HG02642 (cell line): Measurements from ENCODE around the gene ARHGEF17.

ENCODE experiments used
- ATAC-seq: cut with Tn5 transposase; IDR thresholded peaks from one replicate; pipeline ENCODE4 v1.9.1; 2021; ENCODE audit warnings: mild to moderate bottlenecking; ENCODE audit not compliant: unreplicated experiment, poor library complexity

Gene ARHGEF17

DNA sequence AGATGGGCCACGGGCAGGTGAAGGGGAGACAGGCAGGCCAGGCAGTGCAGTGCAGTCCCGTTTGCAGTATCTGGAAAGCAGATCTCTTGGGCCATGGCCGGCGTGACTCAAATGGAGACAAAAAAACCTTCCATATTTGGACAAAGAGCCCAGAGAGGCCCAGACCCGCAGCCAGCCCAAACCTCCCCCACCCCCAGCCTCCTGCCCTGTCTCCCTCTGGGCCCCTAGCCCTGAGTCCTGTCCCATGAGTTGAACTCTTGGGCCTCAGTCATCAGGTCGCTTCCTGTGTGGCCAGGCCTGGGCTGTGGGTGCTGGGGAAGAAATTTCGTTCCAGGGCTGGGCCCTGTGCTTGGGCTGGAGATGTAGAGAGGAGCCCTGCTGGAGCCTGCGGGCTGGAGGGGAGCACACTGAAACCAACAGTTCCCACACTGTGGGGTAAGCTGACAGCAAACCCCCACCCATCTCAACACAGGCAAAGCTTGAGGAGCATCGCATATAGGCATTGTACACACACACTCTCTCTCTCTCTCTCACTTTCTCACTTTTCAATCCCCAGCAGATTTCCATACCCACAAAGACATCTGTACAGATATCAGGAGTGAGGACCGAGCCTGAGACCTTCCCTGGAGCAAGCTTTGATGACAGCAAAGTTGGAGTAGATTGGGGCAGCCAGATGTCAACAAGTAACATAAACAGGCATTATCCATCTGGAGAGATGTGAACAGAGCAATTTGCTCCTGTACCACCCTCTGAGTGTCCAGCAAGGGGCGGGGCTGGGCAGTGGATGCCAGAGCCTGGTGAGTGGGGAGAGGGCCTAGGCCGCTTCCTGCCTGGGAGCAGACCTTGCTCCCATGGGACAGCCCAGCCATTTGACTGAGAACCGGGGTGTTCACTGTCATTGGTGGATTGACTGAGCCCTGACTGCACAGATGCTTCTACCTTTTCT is 17.2 kb downstream of the ARHGEF17 start:
- peak; percentile 61 for ATAC-seq

DNA sequence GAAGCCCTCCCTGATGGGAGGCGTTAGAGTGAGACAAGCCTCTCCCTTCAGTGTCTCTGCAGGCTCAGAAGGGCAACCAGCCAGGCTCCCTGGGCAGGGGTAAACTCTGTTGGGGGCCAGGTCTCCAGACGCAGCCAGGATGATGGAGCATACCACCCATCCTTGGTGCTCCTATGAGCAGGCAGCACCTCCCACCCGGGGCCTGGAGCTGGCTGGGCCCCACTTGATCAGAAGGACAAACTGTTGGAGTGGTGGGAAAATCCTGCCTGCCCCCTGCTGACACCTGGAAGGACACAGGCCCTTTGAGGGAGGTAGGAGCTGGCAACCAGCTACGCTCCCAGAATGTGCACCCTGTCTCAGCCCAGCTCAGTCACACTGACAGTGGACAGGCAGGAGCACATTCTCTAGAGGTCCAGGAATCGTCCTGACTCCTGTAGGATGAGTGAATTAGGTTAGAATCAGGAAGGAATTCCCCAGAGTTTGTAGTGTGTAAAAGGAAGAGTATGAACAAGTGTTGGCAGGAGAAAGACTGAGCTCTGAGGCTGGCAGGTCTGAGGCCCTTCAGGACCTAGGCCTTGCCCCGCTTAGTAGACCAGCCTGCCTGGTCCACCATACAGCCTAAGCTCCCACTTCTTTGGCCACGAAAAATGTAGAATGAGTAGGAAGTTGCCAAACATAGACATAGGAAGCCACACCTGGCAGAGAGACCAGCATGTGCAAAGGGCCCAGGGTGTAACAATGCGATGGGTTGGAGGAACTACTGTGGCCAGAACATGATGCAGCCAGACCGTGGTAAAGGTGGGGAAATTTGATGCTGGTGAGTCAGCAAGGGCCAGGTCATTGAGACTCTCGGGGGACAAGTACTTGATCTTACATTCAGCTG is 19.1 kb downstream of the ARHGEF17 start:
- peak; percentile 39 for ATAC-seq

DNA sequence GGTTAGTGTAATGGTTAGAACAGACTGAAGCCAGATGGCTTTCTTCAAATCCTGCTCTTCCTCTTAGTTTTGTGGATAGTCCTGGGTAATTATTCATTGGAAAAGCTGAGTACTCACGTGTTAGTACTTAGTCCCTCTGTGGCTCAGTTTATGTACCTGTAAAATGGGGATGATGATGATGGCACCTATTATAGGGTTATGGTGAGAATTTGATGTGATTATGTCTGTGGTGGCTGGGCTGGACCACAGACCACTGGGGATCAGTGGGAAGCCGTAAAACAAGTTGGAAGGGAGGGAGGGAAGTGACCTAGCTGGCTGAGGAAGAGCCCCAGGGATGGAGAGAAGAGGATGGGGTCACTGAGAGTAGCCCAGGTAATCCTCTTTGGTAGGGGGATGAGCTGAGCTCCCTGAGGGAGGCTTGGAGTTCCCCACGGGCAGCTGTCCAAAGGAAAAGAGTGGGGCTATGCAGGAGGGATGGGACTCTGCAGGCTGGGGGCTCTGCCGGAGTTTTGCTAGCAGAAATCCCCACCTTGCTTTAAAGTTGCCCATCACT is 19.8 kb downstream of the ARHGEF17 start:
- no peak for ATAC-seq

DNA sequence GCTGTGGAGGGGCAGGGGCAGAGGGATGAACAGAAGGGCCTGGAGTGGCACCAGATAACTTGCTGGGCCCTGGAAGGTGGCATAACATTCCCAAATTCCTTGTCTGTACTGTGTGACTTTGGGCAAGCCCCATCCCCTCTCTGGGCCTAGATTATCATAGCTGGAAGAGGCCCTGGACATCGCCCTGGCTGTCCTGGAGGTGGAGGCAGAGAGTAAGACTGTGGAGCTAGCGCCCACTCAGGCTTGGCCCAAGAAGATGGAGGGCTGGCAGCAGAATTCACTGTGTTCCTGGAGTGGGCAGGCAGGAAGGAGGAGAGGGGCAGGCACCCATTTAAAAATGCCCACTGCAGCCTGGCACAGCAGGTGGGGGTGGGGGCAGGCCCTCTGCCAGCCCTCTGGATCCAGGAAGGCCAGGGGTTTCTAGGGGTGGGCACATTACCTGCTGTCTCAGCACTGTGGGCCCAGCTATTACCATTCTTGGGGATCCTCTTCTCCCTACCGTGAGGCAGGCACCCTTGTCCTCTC is 22.6 kb downstream of the ARHGEF17 start:
- ATAC-seq = no peak

DNA sequence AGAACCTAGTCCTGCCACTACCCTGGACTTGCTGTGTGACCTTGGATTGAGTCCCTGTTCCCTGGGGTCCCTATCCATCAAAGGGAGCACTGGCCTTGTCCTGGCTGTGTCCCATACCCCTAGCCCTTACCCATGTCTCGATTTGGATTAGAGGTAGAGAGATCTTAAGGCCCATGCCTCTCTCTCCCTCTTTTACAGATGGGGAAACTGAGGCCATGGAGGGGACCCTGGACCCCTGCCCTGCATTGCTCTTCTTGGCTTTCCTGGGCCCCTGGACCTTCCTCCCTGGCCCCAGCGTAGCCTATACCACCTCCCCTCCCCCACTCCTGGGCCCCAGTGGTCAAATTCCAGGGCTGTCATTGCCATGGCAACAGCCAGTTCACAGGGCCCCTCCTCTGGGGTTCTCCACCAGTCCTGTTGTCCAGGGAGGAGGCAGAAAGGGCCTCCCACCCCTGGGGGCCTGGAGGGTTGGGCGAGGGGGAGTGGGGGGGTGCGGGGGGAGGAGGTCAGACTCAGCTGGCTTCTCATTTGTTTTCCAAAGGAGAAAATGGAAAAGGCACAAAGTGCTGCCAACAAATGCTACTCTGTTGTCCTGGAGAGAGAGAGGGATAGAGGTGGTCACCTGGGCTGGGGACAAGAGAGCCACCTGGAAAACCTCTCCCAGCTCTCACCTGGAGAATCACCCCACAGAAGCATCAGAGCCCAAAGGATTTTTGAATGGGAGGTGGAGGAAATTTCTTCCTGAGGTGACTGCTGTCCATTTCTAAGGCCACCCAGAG is 23.3 kb downstream of the ARHGEF17 start:
- no peak for ATAC-seq

DNA sequence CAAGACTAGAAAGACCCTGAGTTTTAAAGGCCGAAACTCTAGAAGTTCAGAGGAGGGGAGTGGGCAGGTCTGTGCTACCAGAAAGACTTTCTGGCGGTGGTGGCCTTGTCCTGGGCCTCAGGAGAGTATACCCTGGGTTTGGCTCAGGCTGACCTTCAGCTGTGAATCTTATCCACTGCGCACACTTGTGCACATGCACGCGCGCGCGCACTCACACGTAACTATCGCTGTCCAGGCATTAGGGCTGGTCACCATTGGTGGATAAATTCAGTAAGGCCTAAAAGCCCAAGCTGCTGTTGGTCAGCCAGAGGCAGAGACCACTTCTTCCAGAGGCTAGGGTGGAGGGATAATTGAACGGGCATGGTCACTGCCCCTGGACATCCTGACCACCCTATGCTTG is 25.1 kb downstream of the ARHGEF17 start:
- ATAC-seq = no peak

DNA sequence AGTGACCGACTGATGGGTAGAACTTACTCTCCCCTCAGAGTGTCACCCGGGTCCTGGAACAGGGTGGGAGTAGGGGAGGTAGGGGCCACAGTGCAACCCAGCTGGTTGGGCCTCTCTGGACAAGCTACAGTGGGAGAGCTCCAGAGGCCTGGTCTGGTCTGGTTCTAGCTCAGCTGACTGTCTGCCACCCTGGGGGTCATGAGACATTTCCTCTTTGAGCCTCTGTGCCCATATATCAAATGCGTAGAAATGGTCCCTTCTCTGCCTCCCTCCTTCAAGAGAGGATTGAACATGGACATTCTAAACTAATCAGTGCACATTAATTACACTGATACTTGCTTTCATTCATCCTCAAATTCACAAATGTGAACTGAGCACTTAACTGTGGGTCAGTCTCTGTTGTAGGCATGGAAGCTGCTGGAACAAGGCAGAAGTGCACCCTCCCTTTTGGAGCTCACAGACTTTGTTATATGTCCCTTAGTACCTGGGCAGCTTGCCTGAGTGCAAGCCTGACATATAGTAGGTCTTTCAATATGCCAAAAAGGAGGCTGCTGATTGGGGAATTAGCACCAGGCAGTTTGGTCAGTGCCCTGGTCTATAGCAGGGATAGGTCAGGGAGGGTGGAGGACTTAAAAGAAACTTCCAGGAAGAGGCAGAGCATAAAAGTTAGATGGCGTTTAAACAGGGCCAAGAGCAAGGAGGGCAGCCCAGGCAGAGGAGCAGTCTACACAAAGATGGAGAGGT is 25.7 kb downstream of the ARHGEF17 start:
- no peak for ATAC-seq

DNA sequence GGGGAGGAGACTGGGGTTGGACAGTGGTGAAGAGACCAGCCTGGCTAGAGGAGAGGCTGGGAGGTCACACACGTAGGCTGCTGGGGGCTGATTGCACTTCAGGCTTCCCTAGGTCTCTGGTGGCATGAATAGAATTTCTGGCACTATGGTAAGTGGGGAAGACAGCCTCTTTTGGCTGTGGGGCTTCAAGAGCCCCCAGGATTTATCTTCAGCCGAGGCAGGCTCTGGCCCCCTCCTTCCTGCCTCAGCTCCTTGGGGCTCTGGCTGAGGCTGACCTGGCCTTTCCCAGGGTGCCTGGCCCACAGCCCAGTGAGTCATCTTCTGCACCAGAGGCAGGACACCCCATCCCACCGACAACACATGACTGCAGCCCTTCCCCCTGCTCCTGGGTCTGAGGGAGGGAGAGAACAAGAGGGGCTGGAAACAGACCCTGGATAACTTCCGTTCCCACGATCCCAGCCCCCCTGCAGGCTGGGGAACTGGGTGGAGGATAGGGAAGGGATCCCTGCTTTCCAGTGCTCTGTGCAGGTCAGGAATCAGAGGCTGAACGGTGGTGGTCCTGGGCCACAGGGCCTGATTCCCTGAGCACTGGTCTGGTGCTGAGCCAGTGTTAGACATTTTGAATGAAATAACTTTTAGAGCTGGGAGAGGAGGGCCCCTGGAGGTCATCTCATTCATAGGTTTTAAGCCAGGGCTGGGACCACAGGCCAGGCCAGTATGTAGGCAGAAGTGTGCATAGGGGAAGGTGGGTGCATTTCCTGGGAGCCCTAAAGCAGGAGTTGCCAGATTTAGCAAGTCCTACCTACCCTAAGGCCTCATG is 26.5 kb downstream of the ARHGEF17 start:
- no peak for ATAC-seq

DNA sequence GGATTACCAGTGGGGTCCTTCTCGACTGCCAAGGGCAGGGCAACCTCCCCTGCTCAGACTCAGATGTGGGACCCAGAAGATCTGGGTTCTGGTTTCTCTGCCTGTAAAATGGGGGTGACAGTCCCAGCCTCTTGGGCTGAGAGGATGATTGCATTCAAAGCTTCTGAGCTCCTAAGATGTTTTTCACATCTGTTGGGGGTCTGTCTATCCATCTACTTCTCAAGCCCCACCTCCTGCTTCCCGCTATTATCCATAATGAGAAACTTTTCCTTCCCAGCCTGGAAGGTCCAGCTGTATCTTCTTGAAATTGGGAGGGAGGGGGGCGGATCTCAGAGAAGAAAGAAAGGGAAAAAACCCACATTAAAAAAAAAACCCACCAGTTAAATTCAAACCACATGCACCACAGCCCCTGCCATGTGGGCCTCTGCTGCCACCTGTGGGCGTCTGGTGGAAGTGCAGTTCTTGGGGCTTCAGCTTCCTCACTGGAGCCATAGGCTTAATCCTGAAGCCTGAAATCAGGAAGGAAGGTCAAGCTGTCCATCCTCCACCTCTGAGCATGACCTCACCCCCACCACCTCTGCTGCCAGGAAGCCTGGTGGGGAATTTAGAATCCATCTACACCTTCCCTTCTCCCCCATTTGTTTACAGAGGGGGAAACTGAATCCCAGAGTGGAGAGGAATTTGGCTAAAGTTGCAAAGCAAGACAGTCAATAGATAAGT is 27.3 kb downstream of the ARHGEF17 start:
- ATAC-seq = no peak

DNA sequence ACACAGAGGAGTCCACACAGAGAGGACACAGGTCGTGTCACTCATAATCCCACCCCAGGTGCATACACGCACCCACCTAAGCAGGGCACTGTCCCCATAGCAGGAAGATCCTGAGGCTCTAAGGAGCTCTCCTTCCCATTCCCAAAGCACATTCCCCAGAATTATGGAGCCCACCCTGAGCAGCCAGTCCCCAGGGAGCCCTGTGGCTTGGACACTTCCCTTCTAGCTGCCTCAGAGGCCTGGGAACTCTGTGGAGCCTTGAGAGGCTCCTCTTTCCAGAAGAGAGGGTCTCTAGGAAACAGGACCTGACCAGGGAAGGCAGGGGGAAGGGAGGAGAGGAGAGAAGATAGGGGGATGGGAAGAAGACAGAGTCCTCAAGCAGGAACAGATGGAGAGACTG is 29.8 kb downstream of the ARHGEF17 start:
- ATAC-seq = no peak

DNA sequence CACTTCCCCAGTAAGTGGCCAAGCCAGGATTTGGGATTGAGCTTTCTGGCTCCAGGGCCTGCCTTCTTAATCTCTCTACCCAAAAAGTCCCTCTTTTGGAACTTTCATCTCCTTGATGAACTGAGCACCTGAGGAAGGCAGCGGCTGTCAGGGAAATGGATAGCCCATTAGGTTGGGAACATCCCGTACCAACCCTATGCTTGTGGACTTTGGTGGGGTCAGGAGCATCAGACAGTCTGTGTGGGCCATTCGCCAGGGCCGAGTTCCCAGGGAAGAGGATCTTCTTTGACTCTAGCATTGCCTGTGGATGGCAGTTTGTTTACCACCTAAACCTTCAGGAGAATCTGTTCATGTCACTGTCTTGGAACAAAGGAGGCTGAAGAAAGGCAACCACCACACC is 30.2 kb downstream of the ARHGEF17 start:
- no peak for ATAC-seq

DNA sequence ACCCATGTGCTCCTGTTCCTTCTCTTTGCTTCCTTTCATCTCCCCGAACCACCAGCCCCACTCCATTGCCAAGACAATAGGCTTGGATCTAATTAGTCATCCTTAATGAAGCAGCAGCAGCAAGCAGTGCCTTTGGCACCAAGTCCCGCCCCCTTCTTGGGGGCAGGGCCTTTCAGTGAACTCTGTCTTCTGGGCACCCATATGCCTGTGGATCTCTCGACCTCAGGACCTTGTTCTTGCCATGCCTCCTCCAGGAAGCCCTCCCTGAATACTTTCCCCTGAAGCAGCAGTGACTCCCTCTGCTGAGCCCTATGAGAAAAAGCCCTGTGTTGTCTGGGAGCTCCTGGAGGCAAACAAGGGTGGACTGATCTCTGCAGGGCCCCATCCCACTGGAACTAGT is 32.1 kb downstream of the ARHGEF17 start:
- ATAC-seq = no peak

DNA sequence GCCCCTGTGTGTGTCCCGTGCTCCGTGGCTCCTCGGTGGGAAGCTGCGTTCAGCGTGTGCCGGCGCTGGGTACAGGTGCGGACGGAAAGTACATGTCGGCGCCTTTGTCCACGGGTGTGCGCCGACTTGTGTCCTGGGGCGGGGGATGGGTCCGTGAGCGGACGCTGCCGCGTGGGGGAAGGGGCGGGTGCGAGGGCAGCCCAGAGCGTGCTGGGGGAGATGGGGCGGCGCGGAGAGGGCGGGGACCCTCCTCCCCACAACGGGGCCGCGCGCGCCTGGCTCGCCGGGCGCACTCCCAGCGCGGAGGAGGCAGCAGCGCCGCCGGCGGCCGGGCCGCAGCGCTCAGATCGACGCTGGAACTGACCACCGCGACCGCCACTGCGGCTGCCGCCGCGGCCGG is 34.6 kb downstream of the ARHGEF17 start:
- ATAC-seq = no peak

DNA sequence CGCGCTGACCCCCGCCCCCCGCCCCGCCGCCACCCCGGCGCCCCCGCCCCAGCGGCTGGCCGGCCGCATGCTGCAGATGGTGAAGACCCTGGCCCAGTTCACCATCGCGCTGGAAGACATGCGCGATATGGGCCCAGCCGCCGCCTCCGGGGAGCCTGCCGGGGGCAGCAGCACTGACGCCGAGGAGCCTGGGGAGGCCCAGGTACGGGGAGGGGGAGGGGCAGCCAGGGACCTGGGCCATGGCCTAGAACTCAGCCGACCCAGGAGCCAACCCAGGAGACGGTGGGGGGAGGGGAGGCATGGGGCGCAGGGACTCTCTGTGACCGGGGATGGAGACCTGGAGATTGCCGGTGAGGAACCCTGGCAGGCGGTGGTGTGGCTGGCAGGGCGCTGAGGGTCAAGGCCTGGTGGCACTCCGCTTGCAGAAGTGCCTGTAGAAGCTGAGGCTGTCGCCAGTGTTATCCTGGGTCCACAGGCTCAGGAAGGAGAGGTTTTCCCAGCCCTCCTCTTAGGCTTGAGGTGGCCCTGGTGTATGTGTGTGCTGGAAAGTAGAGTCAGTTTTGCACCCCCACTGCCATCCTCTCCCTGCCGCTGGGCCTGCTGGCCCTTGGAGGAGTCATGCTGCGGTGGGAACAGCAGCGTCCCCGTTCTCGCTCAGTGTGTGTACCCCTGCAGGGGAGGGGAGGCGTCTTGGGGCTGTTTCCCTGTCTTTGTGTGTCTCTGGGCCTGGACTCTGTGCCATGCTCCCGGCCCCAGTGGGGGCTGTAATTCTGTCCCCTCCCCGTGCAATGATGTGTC is 35.2 kb downstream of the ARHGEF17 start:
- ATAC-seq = no peak

DNA sequence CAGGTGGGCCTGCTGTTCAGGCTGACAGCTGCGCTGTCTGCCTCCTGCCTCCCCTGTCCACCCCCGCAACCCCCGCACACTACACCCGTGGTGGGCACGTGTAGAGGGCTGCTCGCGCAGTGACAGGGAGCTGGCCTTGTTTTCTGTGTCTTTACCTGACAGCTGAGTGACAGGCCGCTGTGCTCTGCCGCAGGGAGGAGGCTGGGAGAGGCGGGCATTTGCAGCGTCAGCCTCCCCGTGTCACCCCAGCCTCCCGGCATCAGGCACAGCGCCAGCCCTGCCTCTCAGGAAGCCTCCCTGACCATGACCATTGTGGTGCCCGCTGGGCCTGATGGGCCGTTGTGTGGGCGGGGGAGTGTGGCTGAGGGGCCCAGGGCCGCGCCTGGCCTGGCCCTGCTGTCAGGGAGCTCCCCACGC is 36.1 kb downstream of the ARHGEF17 start:
- ATAC-seq = no peak

DNA sequence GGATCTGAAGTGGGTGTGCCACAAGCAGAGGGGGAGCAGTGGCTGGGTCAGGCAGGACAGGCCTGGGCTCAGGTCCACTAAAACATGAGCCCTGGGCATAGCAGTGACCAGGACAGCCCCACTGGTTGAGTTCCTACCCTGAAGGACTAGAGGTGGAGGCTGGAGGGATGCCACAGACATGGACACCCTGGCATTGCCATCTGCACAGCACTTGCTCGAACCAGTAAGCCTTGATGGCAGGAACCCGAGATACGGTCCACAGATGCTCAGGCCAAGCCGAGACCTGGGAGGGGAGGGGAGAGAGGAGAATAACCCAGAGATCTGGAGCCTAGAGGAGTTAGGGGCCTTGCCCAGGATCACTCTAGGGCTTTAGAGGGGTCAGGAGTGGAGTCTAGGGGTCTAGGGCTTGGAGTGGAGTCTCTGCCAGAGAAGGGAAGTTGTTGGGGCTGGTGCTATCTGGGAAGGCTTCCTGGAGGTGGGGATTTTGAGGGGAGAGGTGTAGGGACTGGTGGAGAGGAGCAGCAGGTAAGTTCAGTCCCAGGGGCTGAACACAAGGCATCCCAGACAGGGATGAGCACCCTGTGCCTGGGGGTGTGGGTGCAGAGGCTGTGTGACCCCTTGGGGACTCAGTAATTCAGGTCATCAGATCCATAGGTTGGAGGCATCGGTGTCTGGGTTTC is 37.5 kb downstream of the ARHGEF17 start:
- ATAC-seq = no peak
